ENCODE measurements around the gene SREBF1. TPM values are rescaled to one million over a fixed set of nuclear protein-coding genes. Genes with fewer than 3 reads are reported as not detected.

The SREBF1 gene
- total and polyA plus RNA-seq, 2 experiments from 2014 or later, result 38.9 to 45.9 TPM

- no peak for TF ChIP-seq CTCF (IDR thresholded peaks at IDR 0.05; ENCODE audit: low read depth, low read length)
- H3K27ac ChIP-seq, result no peak overlapping the region
- no peak for DNase-seq (ENCODE audit: low read depth in 1 of 2, low spot score in 1 of 2)
- H3K27me3 ChIP-seq, result no peaks in the 10 kb centered on the region
- no peak overlapping the region for H3K4me3 ChIP-seq
- H3K36me3 ChIP-seq, result no peaks in the 10 kb centered on the region
- no peaks in the 10 kb centered on the region for H3K9me3 ChIP-seq (ENCODE audit: low read depth)
- peaks cover 33% of the 10 kb centered on the region for H3K4me1 ChIP-seq (ENCODE audit: low read depth)
Measured at GRCh38 chr17:17846645-17847044, 9.9 kb upstream of the SREBF1 start.

GRCh38 chr17:17846003-17846402 is 9.2 kb upstream of the SREBF1 start:
- TF ChIP-seq CTCF (IDR thresholded peaks at IDR 0.05; ENCODE audit: low read depth, low read length), result no peak
- H3K9me3 ChIP-seq (ENCODE audit: low read depth), result no peaks in the 10 kb centered on the region
- H3K36me3 ChIP-seq, result no peaks in the 10 kb centered on the region
- no peak for DNase-seq (ENCODE audit: low read depth in 1 of 2, low spot score in 1 of 2)
- H3K4me1 ChIP-seq (ENCODE audit: low read depth), result peaks cover 33% of the 10 kb centered on the region
- no peak overlapping the region for H3K27ac ChIP-seq
- no peak overlapping the region for H3K4me3 ChIP-seq
- H3K27me3 ChIP-seq, result no peaks in the 10 kb centered on the region

GRCh38 chr17:17845046-17845775 is 8.4 kb upstream of the SREBF1 start:
- DNase-seq (ENCODE audit: low read depth in 1 of 2, low spot score in 1 of 2), result no peak
- peaks cover 33% of the 10 kb centered on the region for H3K4me1 ChIP-seq (ENCODE audit: low read depth)
- H3K36me3 ChIP-seq, result no peaks in the 10 kb centered on the region
- TF ChIP-seq CTCF (IDR thresholded peaks at IDR 0.05; ENCODE audit: low read depth, low read length), result no peak
- H3K27ac ChIP-seq, result no peak overlapping the region
- H3K9me3 ChIP-seq (ENCODE audit: low read depth), result no peaks in the 10 kb centered on the region
- H3K27me3 ChIP-seq, result no peaks in the 10 kb centered on the region
- H3K4me3 ChIP-seq, result no peak overlapping the region

GRCh38 chr17:17844500-17844899 is 7.7 kb upstream of the SREBF1 start:
- TF ChIP-seq CTCF (IDR thresholded peaks at IDR 0.05; ENCODE audit: low read depth, low read length), result no peak
- Histone ChIP-seq H3K9me3 (ENCODE audit: low read depth) (no peaks in the 10 kb centered on the region), H3K36me3 (no peaks in the 10 kb centered on the region), H3K27ac (no peak overlapping the region), H3K4me3 (no peak overlapping the region), H3K4me1 (ENCODE audit: low read depth) (peaks cover 29% of the 10 kb centered on the region), H3K27me3 (no peaks in the 10 kb centered on the region)
- no peak for DNase-seq (ENCODE audit: low read depth in 1 of 2, low spot score in 1 of 2)

- Histone ChIP-seq H3K4me3 (no peak overlapping the region), H3K36me3 (no peaks in the 10 kb centered on the region), H3K9me3 (ENCODE audit: low read depth) (no peaks in the 10 kb centered on the region), H3K4me1 (ENCODE audit: low read depth) (peaks cover 26% of the 10 kb centered on the region), H3K27ac (no peak overlapping the region), H3K27me3 (no peaks in the 10 kb centered on the region)
- TF ChIP-seq CTCF (IDR thresholded peaks at IDR 0.05; ENCODE audit: low read depth, low read length), result no peak
- DNase-seq (ENCODE audit: low read depth in 1 of 2, low spot score in 1 of 2), result no peak
Measured at GRCh38 chr17:17844079-17844478, 7.3 kb upstream of the SREBF1 start.
